Measurements from ENCODE around the gene IRAK2.
"Not testable (repeated sequence)": the region's sequence is repeated elsewhere in the genome, so short reads cannot be mapped to it uniquely, and the experiment has no call there.

GRCh38 chr3:10175334-10175733, 10.6 kb downstream of the IRAK2 start:
- TF ChIP-seq PATZ1 (CRISPR knock-in tag; IDR thresholded peaks at IDR 0.05; ENCODE audit: borderline replicate concordance); ZFP30 (CRISPR knock-in tag; IDR thresholded peaks at IDR 0.05); ZNF70 (CRISPR knock-in tag; IDR thresholded peaks at IDR 0.05); TOX (CRISPR knock-in tag; IDR thresholded peaks at IDR 0.05; ENCODE audit: borderline replicate concordance); ZC3H10 (CRISPR knock-in tag; IDR thresholded peaks at IDR 0.05): not testable (repeated sequence)

Data from SK-N-SH treated with all-trans-retinoic acid at 6 μM for 48 hours (cell line).